Esophagus muscularis mucosa (tissue), 4 donors: Measurements from ENCODE around the gene RNF25. TPM values are rescaled to one million over a fixed set of nuclear protein-coding genes. Genes with fewer than 3 reads are reported as not detected.
A peak's percentile ranks its signal among the peaks of the same experiment; 100 is the strongest.

ENCODE experiments used
- DNase-seq: peaks from one replicate; pipeline ENCODE4 v3.0.0-alpha.2; 2017; ENCODE audit errors: extremely low spot score
- H3K27ac ChIP-seq, 4 donors: fragments of 200-600 bp; sonication (generic); replicated peaks in 1 of 4; 1 replicate in 3 of 4; 2 replicates in 1 of 4; pipeline ENCODE4 v1.5.1; 2016 to 2019; ENCODE audit warnings: mild to moderate bottlenecking in 1 of 4
- H3K27me3 ChIP-seq, 4 donors: fragments of 200-600 bp; sonication (generic); one replicate each; pipeline versions ENCODE4 v1.5.1 to v1.6.0; 2016 to 2019
- H3K36me3 ChIP-seq, 4 donors: fragments of 200-600 bp; sonication (generic); one replicate each; pipeline ENCODE4 v1.5.1; 2016 to 2019
- H3K4me1 ChIP-seq, 4 donors: fragments of 200-600 bp; sonication (generic); one replicate each; pipeline ENCODE4 v1.5.1; 2016 to 2019
- H3K4me3 ChIP-seq, 4 donors: fragments of 200-600 bp; sonication (generic); 1 replicate in 2 of 4; 2 replicates in 2 of 4; pipeline ENCODE4 v1.5.1; 2016 to 2019; ENCODE audit warnings: mild to moderate bottlenecking in 4 of 4, moderate library complexity in 1 of 4
- H3K9me3 ChIP-seq, 4 donors: fragments of 200-600 bp; sonication (generic); 1 replicate in 3 of 4; 2 replicates in 1 of 4; pipeline ENCODE4 v1.5.1; 2016 to 2019
- EP300 ChIP-seq: sonication (generic); formaldehyde crosslinking; IDR thresholded peaks from one replicate; pipeline ENCODE4 v1.6.1; 2017; ENCODE audit warnings: antibody characterized with exemption
- POLR2A ChIP-seq: fragments of 450-650 bp; IDR thresholded peaks from one replicate; pipeline ENCODE4 v1.6.1; 2017; ENCODE audit warnings: antibody characterized with exemption, moderate library complexity, mild to moderate bottlenecking, low read depth
- POLR2AphosphoS5 ChIP-seq, 2 donors: sonication (generic); formaldehyde crosslinking; IDR thresholded peaks; one replicate each; pipeline ENCODE4 v1.6.1; 2017; ENCODE audit warnings: antibody characterized with exemption in 2 of 2
- WGBS: methylation state at CpG from one replicate; pipeline ENCODE4 v1.1.5; 2018; 5-methylcytosine and 5-hydroxymethylcytosine counted together
- intact Hi-C: fragments of 100-400 bp; cut with DNase I; formaldehyde crosslinking; loops from one replicate; pipeline ENCODE4 v1.15.1; 2023
- total RNA-seq, 4 donors: library from RNA; depleted of rRNA; stranded (reverse); fragments of >200 nt; gene quantifications; one replicate each; pipeline versions ENCODE4 v1.1.0 to v1.2.1, GENCODE V29; 2016
- TF ChIP-seq, protein P1 (sequence below), 3 experiments: fragments of 200-600 bp in 2 of 3; fragments of 450-650 bp in 1 of 3; sonication (generic) in 2 of 3; IDR thresholded peaks; one replicate each; pipeline ENCODE4 v1.5.1; 2017 to 2019; ENCODE audit warnings: antibody characterized with exemption in 3 of 3, mild to moderate bottlenecking in 2 of 3, moderate library complexity in 1 of 3

Gene RNF25
- total RNA-seq, 4 donors from 2014 or later = 16.6 to 27.5 (median 21.1) TPM

DNA sequence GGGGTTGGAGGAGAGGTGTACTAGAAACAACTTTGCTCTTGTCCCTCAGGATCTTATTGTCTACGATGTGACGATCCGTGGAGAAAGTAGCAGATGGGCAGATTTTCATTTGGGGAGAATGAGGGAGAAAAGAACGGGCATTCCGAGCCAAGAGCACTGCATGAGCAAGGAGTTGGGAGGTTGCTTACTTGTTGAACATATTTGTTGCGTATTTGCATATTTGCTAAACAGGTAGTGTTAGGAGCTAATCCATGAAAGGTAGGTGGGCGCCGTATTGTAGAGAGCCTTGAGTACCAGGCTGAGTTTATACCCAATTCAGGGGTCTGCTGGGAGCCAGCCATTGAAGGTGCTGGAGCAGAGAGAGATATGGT is 11.8 kb downstream of the RNF25 start:
- DNase-seq = no peak
- Histone ChIP-seq H3K9me3 (no peaks in the 10 kb centered on the region), H3K4me3 (peak overlapping the region; percentile 81 to 97 (median 88)), H3K27me3 (no peaks in the 10 kb centered on the region), H3K27ac (peak overlapping the region; percentile 76 to 83 (median 78)), H3K36me3 (peaks cover 44 to 65% (median 50%) of the 10 kb centered on the region in 4 donors), H3K4me1 (peaks cover 22 to 43% (median 28%) of the 10 kb centered on the region in 4 donors)
- TF ChIP-seq POLR2A (no peak), POLR2AphosphoS5 (IDR thresholded peaks at IDR 0.05) (no peak), EP300 (no peak)
- TF ChIP-seq, protein P1, sequence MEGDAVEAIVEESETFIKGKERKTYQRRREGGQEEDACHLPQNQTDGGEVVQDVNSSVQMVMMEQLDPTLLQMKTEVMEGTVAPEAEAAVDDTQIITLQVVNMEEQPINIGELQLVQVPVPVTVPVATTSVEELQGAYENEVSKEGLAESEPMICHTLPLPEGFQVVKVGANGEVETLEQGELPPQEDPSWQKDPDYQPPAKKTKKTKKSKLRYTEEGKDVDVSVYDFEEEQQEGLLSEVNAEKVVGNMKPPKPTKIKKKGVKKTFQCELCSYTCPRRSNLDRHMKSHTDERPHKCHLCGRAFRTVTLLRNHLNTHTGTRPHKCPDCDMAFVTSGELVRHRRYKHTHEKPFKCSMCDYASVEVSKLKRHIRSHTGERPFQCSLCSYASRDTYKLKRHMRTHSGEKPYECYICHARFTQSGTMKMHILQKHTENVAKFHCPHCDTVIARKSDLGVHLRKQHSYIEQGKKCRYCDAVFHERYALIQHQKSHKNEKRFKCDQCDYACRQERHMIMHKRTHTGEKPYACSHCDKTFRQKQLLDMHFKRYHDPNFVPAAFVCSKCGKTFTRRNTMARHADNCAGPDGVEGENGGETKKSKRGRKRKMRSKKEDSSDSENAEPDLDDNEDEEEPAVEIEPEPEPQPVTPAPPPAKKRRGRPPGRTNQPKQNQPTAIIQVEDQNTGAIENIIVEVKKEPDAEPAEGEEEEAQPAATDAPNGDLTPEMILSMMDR (IDR thresholded peaks at IDR 0.05) = no peak
- intact Hi-C loops = loop anchor here (5.0 kb wide), 1 partner anchor 253 kb away; no protein-coding TSS in a partner anchor
- 20% methylated on average over 8 of the region's 8 CpGs for WGBS

DNA sequence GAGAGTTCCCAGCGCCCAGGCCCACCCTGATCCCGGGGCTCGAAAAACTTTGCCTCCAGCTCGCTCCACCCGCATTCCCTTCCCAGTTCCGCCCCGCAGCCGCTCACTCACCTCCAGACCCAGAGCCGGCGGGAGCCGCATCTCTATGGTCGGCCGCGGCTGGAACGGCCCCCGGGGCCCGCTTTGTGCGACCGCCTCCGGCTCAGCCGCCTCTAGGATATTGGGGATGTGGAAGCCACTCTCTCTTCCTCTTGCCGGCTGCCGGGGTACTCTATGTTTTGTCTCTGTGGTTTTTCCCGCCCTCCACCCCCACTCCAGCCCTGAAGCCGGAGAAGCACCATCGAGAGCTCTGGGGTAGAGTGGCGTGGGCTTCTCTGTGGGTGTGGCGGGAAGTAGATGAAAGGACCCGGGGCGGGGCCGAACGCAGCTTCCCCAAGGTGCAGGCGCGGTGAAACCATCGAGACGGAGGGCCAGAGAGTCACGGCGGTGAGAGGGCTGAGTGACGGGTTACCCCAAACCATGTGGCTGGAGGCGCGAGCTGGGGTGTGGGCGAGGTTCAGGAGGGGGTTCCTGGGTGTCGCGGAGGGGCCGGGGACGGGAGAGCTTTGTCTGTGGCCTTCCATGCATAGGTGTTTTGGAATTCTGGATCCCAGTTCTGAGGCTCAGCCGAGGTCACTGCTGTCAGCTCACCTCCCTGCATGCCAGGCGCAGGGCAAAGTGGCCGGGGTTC is 12.4 kb downstream of the RNF25 start, which contains the start of the genes BCS1L and ZNF142:
BCS1L (plus strand) TSS at position 426 of the 730 bp plus-strand sequence. CDS start 1,305 bp downstream, outside the sequence.
ZNF142 (minus strand) TSS at position 366 of the 730 bp plus-strand sequence. CDS start 3,194 bp downstream, outside the sequence.
- no peaks in the 10 kb centered on the region for H3K27me3 ChIP-seq
- intact Hi-C loops = no loop called here
- H3K27ac ChIP-seq = peak within 1 kb of the TSS; percentile 76 to 83 (median 78)
- no peaks in the 10 kb centered on the region for H3K9me3 ChIP-seq
- peaks cover 22 to 43% (median 28%) of the 10 kb centered on the region in 4 donors for H3K4me1 ChIP-seq
- TF ChIP-seq, protein P1 (IDR thresholded peaks at IDR 0.05) = no peak
- TF ChIP-seq POLR2A (no peak), POLR2AphosphoS5 (IDR thresholded peaks at IDR 0.05) (peak; percentile 65 to 81), EP300 (no peak)
- H3K36me3 ChIP-seq = peaks cover 43 to 65% (median 49%) of the 10 kb centered on the region in 4 donors
- peak; percentile 97 for DNase-seq
- H3K4me3 ChIP-seq = peak within 1 kb of the TSS; percentile 81 to 97 (median 88)
- 2% methylated on average over 20 of the region's 49 CpGs for WGBS

DNA sequence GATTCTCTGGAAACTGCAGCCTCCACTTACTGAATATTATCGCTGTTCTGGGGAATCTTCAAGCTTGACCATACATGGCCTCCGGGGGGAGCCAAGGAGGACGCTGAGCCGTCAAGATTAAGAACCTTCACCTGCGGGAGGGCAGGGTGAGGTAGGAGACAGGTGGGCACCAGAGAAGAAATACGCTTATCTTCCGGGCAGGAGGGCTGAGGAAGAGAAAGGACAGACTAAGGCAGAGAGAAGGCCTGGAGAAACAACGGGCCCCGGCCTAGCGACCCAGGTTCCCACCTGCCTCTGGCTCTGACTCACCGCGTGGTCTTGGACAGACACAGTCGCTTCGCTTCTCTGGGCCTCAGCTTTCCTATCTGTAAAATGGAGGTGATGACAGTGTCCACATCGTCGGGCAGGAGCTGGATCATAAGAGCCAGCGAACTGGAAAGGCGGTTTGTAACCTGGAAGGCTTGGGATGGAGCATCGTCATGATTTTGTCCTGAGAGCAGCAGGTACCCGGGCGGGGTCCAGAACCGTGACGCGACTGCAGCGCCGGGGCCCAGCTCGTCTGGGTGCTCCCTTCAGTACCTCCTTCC is 13.0 kb downstream of the RNF25 start:
- H3K36me3 ChIP-seq = peaks cover 36 to 65% (median 47%) of the 10 kb centered on the region in 4 donors

DNA sequence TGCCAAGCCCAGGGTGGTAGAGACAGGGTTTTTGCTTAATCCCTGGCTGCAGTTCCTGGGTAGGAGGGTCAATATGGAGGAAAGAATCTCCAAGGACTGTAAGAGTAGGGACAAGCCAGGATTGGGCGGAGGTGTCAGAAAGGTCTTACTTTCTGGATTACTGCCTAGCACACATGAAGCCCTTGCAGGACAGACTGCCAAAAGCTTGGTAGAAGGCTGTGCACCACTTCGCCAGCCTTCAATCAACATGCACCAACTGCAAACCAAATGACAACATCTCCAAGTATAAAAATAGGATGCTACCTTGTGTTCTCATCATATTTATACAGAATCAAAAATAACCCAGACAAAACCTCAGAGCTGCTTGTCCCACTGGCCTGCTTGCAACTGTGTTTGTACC is 16.1 kb downstream of the RNF25 start:
- Histone ChIP-seq H3K36me3 (peaks cover 32 to 71% (median 52%) of the 10 kb centered on the region in 4 donors), H3K27ac (no peak overlapping the region), H3K4me1 (peaks cover 22 to 41% (median 27%) of the 10 kb centered on the region in 4 donors), H3K9me3 (no peaks in the 10 kb centered on the region), H3K27me3 (no peaks in the 10 kb centered on the region), H3K4me3 (no peak overlapping the region)
- intact Hi-C loops = no loop called here
- no peak for DNase-seq
- WGBS = 74% methylated on average over 2 of the region's 2 CpGs
- TF ChIP-seq, protein P1 (IDR thresholded peaks at IDR 0.05) = no peak
- TF ChIP-seq POLR2A (no peak), POLR2AphosphoS5 (IDR thresholded peaks at IDR 0.05) (no peak), EP300 (no peak)

More for the DNA sequence above, 13.0 kb downstream of the RNF25 start:
- WGBS = 4% methylated on average over 10 of the region's 27 CpGs
- H3K27ac ChIP-seq = peak overlapping the region; percentile 76 to 83 (median 78)
- DNase-seq = no peak
- H3K4me3 ChIP-seq = peak overlapping the region; percentile 81 to 97 (median 88)
- H3K9me3 ChIP-seq = no peaks in the 10 kb centered on the region
- no peak for TF ChIP-seq POLR2AphosphoS5 (IDR thresholded peaks at IDR 0.05)
- TF ChIP-seq, protein P1 (IDR thresholded peaks at IDR 0.05) = peak in 1 of 3 experiments; percentile 19
- H3K27me3 ChIP-seq = no peaks in the 10 kb centered on the region
- intact Hi-C loops = no loop called here
- peaks cover 22 to 43% (median 28%) of the 10 kb centered on the region in 4 donors for H3K4me1 ChIP-seq
